OCI-LY1 (cell line): ENCODE data around the gene PTPN5.

Experiments
- H2AFZ ChIP-seq: fragments of 200-600 bp; sonication (generic), shearing (Covaris generic); 2 replicates; pipeline ENCODE4 v1.6.0; 2014; ENCODE audit warnings: antibody characterized with exemption, mild to moderate bottlenecking, low read length
- H3F3A ChIP-seq: fragments of 200-600 bp; sonication (generic), shearing (Covaris generic); 2 replicates; pipeline ENCODE4 v1.6.0; 2014; ENCODE audit warnings: mild to moderate bottlenecking, antibody characterized with exemption, low read length, moderate library complexity; ENCODE audit not compliant: insufficient read depth
- H3K27ac ChIP-seq: fragments of 200-600 bp; sonication (generic); 2 replicates; pipeline ENCODE4 v1.5.1; 2014; ENCODE audit warnings: low read length, mixed run types, mild to moderate bottlenecking, low read depth; ENCODE audit not compliant: poor library complexity, severe bottlenecking
- H3K27me3 ChIP-seq: fragments of 200-600 bp; sonication (generic); 2 replicates; pipeline ENCODE4 v1.6.0; 2014; ENCODE audit warnings: antibody characterized with exemption, mild to moderate bottlenecking, low read length, moderate library complexity; ENCODE audit not compliant: insufficient read depth
- H3K36me3 ChIP-seq: fragments of 200-600 bp; sonication (generic); 2 replicates; pipeline ENCODE4 v1.6.1; 2014; ENCODE audit warnings: mild to moderate bottlenecking, antibody characterized with exemption, low read length, moderate library complexity, mixed read lengths; ENCODE audit not compliant: insufficient read depth
- H3K4me1 ChIP-seq: fragments of 200-600 bp; sonication (generic); 2 replicates; pipeline ENCODE4 v1.5.1; 2014; ENCODE audit warnings: mild to moderate bottlenecking, low read length, moderate library complexity; ENCODE audit not compliant: insufficient read depth, severe bottlenecking
- H3K4me2 ChIP-seq: fragments of 200-600 bp; sonication (generic), shearing (Covaris generic); 2 replicates; pipeline ENCODE4 v1.6.1; 2014; ENCODE audit warnings: low read length
- H3K4me3 ChIP-seq: fragments of 200-600 bp; sonication (generic); 2 replicates; pipeline ENCODE4 v1.5.1; 2014; ENCODE audit warnings: low read length, low read depth, mild to moderate bottlenecking, mixed read lengths; ENCODE audit not compliant: poor library complexity, severe bottlenecking
- H3K79me2 ChIP-seq: fragments of 200-600 bp; shearing (Covaris generic); 2 replicates; pipeline ENCODE4 v1.6.1; 2016; ENCODE audit warnings: mixed run types, low read length, mixed read lengths; ENCODE audit not compliant: insufficient read depth
- H3K9ac ChIP-seq: fragments of 200-600 bp; sonication (generic), shearing (Covaris generic); 2 replicates; pipeline ENCODE4 v1.6.1; 2014; ENCODE audit warnings: mild to moderate bottlenecking, low read length, mixed read lengths
- H3K9me2 ChIP-seq: fragments of 200-600 bp; sonication (generic), shearing (Covaris generic); 2 replicates; pipeline ENCODE4 v1.6.1; 2014; ENCODE audit warnings: low read depth, mild to moderate bottlenecking, low read length, mixed read lengths
- H3K9me3 ChIP-seq: fragments of 200-600 bp; shearing (Covaris generic); 2 replicates; pipeline ENCODE4 v1.6.1; 2014; ENCODE audit warnings: low read length, mixed read lengths
- H4K20me1 ChIP-seq: fragments of 200-600 bp; sonication (generic), shearing (Covaris generic); 2 replicates; pipeline ENCODE4 v1.6.0; 2016; ENCODE audit warnings: mild to moderate bottlenecking, low read length; ENCODE audit not compliant: insufficient read depth
- CTCF ChIP-seq: fragments of 200-600 bp; sonication (generic), shearing (Covaris generic); IDR thresholded peaks from 2 replicates; pipeline ENCODE4 v1.5.1; 2017; ENCODE audit warnings: mild to moderate bottlenecking, antibody characterized with exemption, low read length, moderate library complexity, mixed read lengths
- EZH2 ChIP-seq: fragments of 200-600 bp; sonication (generic), shearing (Covaris generic); IDR thresholded peaks from 2 replicates; pipeline ENCODE4 v1.8.0; 2017; ENCODE audit warnings: borderline replicate concordance, mixed run types, mild to moderate bottlenecking, antibody characterized with exemption, low read length, moderate library complexity, mixed read lengths

Gene PTPN5

DNA sequence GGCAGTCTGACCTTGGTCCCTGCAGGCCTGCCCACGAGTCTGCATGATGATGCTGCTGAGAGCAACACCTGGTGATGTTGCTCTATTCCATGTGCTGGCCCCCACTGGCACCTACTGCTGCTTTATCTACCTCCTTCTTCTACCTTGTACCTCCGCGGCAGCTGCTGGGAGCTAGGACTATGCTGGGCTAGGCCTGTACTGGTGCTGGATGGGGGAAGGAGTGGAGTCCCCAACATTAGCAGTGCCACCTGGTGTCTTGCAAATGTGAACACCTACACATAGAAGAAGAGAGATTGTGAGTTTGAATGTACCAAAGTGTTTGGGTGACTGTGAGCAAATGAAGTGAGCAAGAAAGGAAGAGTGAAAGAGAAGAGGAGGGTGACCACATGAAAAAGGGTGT lies 30.5 kb downstream of the PTPN5 start:
- no peaks in the 10 kb centered on the region for H3K27me3 ChIP-seq
- H3F3A ChIP-seq: no peaks in the 10 kb centered on the region
- H2AFZ ChIP-seq: no peak overlapping the region
- H4K20me1 ChIP-seq: no peaks in the 10 kb centered on the region
- H3K4me2 ChIP-seq: no peak overlapping the region
- no peaks in the 10 kb centered on the region for H3K4me1 ChIP-seq
- H3K4me3 ChIP-seq: no peak overlapping the region
- no peaks in the 10 kb centered on the region for H3K9me3 ChIP-seq
- H3K9ac ChIP-seq: no peak overlapping the region
- H3K79me2 ChIP-seq: no peaks in the 10 kb centered on the region
- TF ChIP-seq EZH2: no peak
- no peak; the same call in 1 of the 2 replicates for TF ChIP-seq CTCF
- H3K36me3 ChIP-seq: no peaks in the 10 kb centered on the region
- H3K27ac ChIP-seq: no peak overlapping the region
- H3K9me2 ChIP-seq: no peaks in the 10 kb centered on the region

DNA sequence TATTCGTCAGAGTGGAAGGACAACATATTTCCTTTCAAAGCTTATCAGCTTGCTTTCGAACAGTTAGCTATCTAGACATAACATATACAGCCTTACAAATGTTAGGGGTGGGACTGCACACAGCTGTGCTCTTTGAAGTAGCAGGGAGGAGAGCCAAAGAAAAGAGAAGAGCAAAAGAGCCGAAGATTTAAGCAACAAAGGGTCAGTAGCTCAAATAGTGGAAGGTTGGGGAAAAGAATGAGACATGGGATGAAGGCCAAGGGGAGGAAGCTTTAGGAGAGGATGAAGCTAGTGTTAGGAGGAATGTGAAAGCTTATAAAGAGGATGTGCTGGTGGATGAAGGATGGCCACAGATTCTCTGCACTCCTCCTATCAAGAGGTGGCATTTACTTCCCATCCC lies 33.8 kb downstream of the PTPN5 start:
- Histone ChIP-seq H3K27me3 (no peaks in the 10 kb centered on the region), H3K9ac (no peak overlapping the region), H3K9me3 (no peaks in the 10 kb centered on the region), H3K27ac (no peak overlapping the region), H3K4me2 (no peak overlapping the region), H3K79me2 (no peaks in the 10 kb centered on the region), H3K9me2 (no peaks in the 10 kb centered on the region), H2AFZ (no peak overlapping the region), H3K4me3 (no peak overlapping the region), H4K20me1 (no peaks in the 10 kb centered on the region), H3K36me3 (no peaks in the 10 kb centered on the region), H3K4me1 (no peaks in the 10 kb centered on the region), H3F3A (no peaks in the 10 kb centered on the region)
- TF ChIP-seq CTCF (no peak), EZH2 (no peak)

GRCh38 chr11:18756889-18757288 lies 34.7 kb downstream of the PTPN5 start:
- Histone ChIP-seq H3K4me1 (no peaks in the 10 kb centered on the region), H3K36me3 (no peaks in the 10 kb centered on the region), H3K4me3 (no peak overlapping the region), H3K27ac (no peak overlapping the region), H3F3A (no peaks in the 10 kb centered on the region), H3K79me2 (no peaks in the 10 kb centered on the region), H3K27me3 (no peaks in the 10 kb centered on the region), H3K9me3 (no peaks in the 10 kb centered on the region), H2AFZ (no peak overlapping the region), H3K9me2 (no peaks in the 10 kb centered on the region), H3K9ac (no peak overlapping the region), H4K20me1 (no peaks in the 10 kb centered on the region), H3K4me2 (no peak overlapping the region)
- TF ChIP-seq EZH2 (no peak), CTCF (no peak)
